Endodermal cell (in vitro differentiated cells): ENCODE data around the gene FHAD1. TPM values are rescaled to one million over a fixed set of nuclear protein-coding genes. Genes with fewer than 3 reads are reported as not detected.
A peak's percentile ranks its signal among the peaks of the same experiment; 100 is the strongest.

Experiments
- DNase-seq: peaks from one replicate; pipeline ENCODE4 v3.0.0-alpha.2; 2017
- H3K27ac ChIP-seq: 2 replicates; pipeline ENCODE4 v1.5.1; 2013; ENCODE audit warnings: mild to moderate bottlenecking, low read depth, low read length, moderate library complexity
- H3K27me3 ChIP-seq: 2 replicates; pipeline ENCODE4 v1.6.1; 2013; ENCODE audit warnings: mild to moderate bottlenecking, low read length, moderate library complexity; ENCODE audit not compliant: insufficient read depth, control insufficient read depth, poor library complexity, severe bottlenecking
- H3K36me3 ChIP-seq: 2 replicates; pipeline ENCODE4 v1.7.0; 2013; ENCODE audit warnings: mild to moderate bottlenecking, low read length, moderate library complexity; ENCODE audit not compliant: control insufficient read depth, insufficient read depth
- H3K4me1 ChIP-seq: one replicate; pipeline ENCODE4 v1.7.0; 2013; ENCODE audit warnings: low read length; ENCODE audit not compliant: control insufficient read depth, insufficient read depth
- H3K4me3 ChIP-seq: 2 replicates; pipeline ENCODE4 v1.5.1; 2013; ENCODE audit warnings: mild to moderate bottlenecking, low read length, moderate library complexity
- H3K9ac ChIP-seq: 2 replicates; pipeline ENCODE4 v1.6.1; 2013; ENCODE audit warnings: mild to moderate bottlenecking, low read length, moderate library complexity; ENCODE audit not compliant: poor library complexity, severe bottlenecking; ENCODE audit errors: extremely low read depth
- H3K9me3 ChIP-seq: 2 replicates; pipeline ENCODE4 v1.6.1; 2013; ENCODE audit warnings: mild to moderate bottlenecking, low read length, moderate library complexity; ENCODE audit not compliant: control insufficient read depth
- H3K27ac Mint-ChIP-seq: 2 replicates; pipeline ENCODE4 v1.8.0; 2020; ENCODE audit warnings: mixed read lengths
- H3K27me3 Mint-ChIP-seq: 2 replicates; pipeline ENCODE4 v1.8.0; 2021; ENCODE audit warnings: mild to moderate bottlenecking, mixed read lengths; ENCODE audit not compliant: insufficient read depth
- H3K36me3 Mint-ChIP-seq: 2 replicates; pipeline ENCODE4 v1.8.0; 2020; ENCODE audit warnings: low read depth, mixed read lengths
- H3K4me1 Mint-ChIP-seq: 2 replicates; pipeline ENCODE4 v1.8.0; 2020; ENCODE audit warnings: mixed read lengths
- H3K4me3 Mint-ChIP-seq: 2 replicates; pipeline ENCODE4 v1.8.0; 2020; ENCODE audit warnings: mild to moderate bottlenecking, moderate library complexity, mixed read lengths
- H3K9me3 Mint-ChIP-seq: 2 replicates; pipeline ENCODE4 v1.8.0; 2020; ENCODE audit warnings: mild to moderate bottlenecking, mixed read lengths
- CTCF ChIP-seq: fragments of 200-600 bp; sonication (generic); conservative IDR thresholded peaks from 2 replicates; pipeline ENCODE4 v1.5.0; 2021; ENCODE audit warnings: antibody characterized with exemption, mild to moderate bottlenecking
- WGBS, 2 experiments: methylation state at CpG; one replicate each; pipeline versions ENCODE4 v1.1.5 to v1.1.7; 2013; ENCODE audit warnings: missing lambda C conversion rate in 2 of 2, mixed read lengths in 1 of 2; ENCODE audit not compliant: insufficient coverage in 1 of 2, insufficient read length in 1 of 2; 5-methylcytosine and 5-hydroxymethylcytosine counted together
- total RNA-seq, 2 donors: library from RNA; stranded (reverse); fragmentation: NEBNext Ultra II Directional in 1 of 2; extraction: Animal tissue kit (Norgen Biotek cat#: 25700) in 1 of 2; gene quantifications; 2 replicates in 1 of 2; 3 replicates in 1 of 2; pipeline ENCODE4 v1.2.1, GENCODE V29; 2021

FHAD1 gene
- total RNA-seq, 2 donors from 2014 or later, result 2.9 to 3.6 TPM

GRCh38 chr1:15283526-15283925, 36.5 kb downstream of the FHAD1 start:
- Mint-ChIP-seq H3K27ac (no peak overlapping the region), H3K27me3 (peaks cover 14% of the 10 kb centered on the region), H3K9me3 (no peaks in the 10 kb centered on the region), H3K36me3 (no peaks in the 10 kb centered on the region), H3K4me3 (no peak overlapping the region), H3K4me1 (peaks cover 10% of the 10 kb centered on the region)
- no peaks in the 10 kb centered on the region for H3K4me1 ChIP-seq
- no peak overlapping the region for H3K27ac ChIP-seq
- peak; percentile 52 for DNase-seq
- H3K9me3 ChIP-seq, result no peaks in the 10 kb centered on the region
- H3K36me3 ChIP-seq, result no peaks in the 10 kb centered on the region
- H3K4me3 ChIP-seq, result no peak overlapping the region
- no peak overlapping the region for H3K9ac ChIP-seq
- no peaks in the 10 kb centered on the region for H3K27me3 ChIP-seq
- peak; percentile 53 for TF ChIP-seq CTCF
- WGBS, 2 experiments, result 71 to 80% methylated on average over 2 of the region's 2 CpGs

- no peak for TF ChIP-seq CTCF
- Mint-ChIP-seq H3K27ac (no peak overlapping the region), H3K36me3 (no peaks in the 10 kb centered on the region), H3K27me3 (peaks cover 11% of the 10 kb centered on the region), H3K9me3 (no peaks in the 10 kb centered on the region), H3K4me1 (peaks cover 10% of the 10 kb centered on the region), H3K4me3 (no peak overlapping the region)
- Histone ChIP-seq H3K36me3 (no peaks in the 10 kb centered on the region), H3K4me3 (no peak overlapping the region), H3K9me3 (no peaks in the 10 kb centered on the region), H3K9ac (no peak overlapping the region), H3K4me1 (no peaks in the 10 kb centered on the region), H3K27ac (no peak overlapping the region), H3K27me3 (no peaks in the 10 kb centered on the region)
- DNase-seq, result peak; percentile 24
- WGBS, 2 experiments, result 87 to 89% methylated on average over 4 of the region's 4 CpGs
Measured at GRCh38 chr1:15286452-15286851, 39.4 kb downstream of the FHAD1 start.

DNA sequence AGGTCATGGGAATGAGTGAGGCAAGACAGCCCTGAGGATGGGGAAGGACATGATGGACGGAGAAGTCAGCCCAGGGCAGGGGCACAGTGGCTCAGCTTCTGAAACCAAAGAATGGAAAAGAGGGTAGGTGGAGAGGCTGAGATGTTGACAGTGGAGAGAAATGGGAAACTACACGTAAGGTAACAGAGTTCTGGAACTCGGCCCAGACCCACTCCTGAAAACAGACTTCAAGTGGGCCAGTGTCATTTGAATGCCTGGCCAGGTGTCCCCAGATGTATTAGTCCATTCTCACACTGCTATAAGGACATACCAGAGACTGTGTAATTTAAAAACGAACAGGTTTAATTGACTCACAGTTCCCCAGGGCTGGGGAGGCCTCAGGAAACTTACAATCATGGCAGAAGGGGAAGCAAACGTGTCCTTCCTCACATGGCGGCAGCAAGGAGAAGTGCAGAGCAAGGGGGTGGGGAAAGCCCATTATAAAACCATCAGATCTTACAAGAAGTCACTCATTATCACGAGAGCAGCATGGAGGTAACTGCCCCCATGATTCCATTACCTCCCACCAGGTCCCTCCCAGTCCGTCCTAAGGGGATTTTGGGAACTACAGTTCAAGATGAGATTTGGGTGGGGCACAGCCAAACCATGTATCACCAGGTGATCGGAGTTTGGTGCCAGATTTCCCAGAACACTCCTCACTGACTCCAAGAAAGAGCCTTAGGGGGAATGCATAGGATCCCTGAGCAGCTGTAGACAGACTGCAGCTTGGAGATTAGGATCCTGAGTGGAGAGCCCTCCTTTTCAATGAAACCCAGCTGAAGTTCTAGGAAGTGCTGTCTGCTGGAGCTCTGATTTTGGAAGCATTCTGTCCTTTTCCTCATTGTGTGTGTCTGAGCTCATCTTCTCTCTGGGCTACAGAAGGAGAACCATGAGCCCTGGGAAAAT, 40.3 kb downstream of the FHAD1 start:
- TF ChIP-seq CTCF, result no peak
- no peaks in the 10 kb centered on the region for H3K4me1 ChIP-seq
- no peaks in the 10 kb centered on the region for H3K27me3 ChIP-seq
- no peaks in the 10 kb centered on the region for H3K36me3 Mint-ChIP-seq
- H3K9me3 Mint-ChIP-seq, result no peaks in the 10 kb centered on the region
- H3K9me3 ChIP-seq, result no peaks in the 10 kb centered on the region
- no peak overlapping the region for H3K9ac ChIP-seq
- no peak overlapping the region for H3K27ac ChIP-seq
- peak; percentile 23 for DNase-seq
- 67 to 76% methylated on average over 6 to 9 of the region's 9 CpGs for WGBS, 2 experiments
- no peaks in the 10 kb centered on the region for H3K36me3 ChIP-seq
- H3K4me1 Mint-ChIP-seq, result peaks cover 6% of the 10 kb centered on the region
- no peak overlapping the region for H3K27ac Mint-ChIP-seq
- H3K4me3 ChIP-seq, result no peak overlapping the region
- peaks cover 11% of the 10 kb centered on the region for H3K27me3 Mint-ChIP-seq
- H3K4me3 Mint-ChIP-seq, result no peak overlapping the region
